ENCODE data around the gene MYBPC2.

The MYBPC2 gene

DNA sequence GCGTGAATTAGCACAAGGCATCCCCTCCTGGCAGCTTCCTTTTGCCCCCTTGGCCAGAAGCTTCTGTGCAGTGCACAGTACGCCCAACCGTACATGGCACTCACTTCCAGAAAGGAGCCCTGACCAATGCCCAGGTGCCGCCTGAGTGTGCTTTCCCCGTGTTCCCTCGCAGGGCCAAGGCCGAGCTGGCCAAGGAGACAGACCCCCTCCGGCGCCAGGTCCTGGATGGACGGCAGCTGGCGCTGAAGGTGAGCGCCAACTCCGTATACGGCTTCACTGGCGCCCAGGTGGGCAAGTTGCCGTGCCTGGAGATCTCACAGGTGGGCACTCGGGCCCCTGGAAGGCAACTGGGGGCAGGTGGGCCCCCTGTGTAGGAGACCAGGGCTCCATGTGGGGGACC lies 23.3 kb upstream of the MYBPC2 start:
- no peak for DNase-seq (ENCODE audit: low read depth in 2 of 2)

DNA sequence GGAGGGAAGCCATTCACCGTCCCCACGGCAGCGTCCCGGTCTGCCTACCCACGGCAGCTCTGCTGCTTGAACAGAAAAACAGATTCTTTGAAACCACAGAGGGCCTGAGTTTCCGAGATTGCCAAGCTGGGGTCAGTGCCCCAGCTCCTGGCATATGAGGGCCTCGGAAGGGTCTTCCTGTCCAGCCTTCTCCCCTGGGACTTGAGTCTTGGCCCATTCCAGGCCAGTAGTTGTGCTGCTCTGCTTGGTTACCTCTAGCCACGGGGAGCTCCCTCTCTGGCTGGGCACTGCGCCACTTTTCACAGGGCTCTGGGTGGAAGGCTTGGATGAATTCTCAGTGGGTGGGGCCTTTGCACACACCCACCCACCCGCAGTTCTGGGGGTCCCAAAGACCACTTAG lies 22.6 kb upstream of the MYBPC2 start:
- no peak for DNase-seq (ENCODE audit: low read depth in 2 of 2)

- no peak for DNase-seq (ENCODE audit: low read depth in 2 of 2)
Observed at GRCh38 chr19:50412419-50412818, 20.3 kb upstream of the MYBPC2 start.

DNA sequence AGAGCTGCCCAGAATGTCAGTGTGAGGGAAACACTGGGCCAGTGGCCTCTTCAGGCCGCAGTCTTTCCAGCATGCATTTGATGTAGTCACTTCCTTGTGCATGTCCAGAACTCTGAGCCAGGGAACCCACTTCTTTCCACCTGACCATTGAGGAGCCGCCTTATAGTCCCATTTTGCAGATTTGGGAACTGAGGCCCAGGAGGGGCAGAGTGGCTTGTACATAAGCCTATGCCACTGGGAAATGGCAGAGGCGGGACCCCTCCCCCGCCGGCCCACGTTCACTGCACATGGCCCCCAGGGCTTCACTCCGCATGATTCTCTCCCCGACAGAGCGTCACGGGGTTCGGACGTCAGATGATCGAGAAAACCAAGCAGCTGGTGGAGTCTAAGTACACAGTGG lies 19.6 kb upstream of the MYBPC2 start:
- no peak for DNase-seq (ENCODE audit: low read depth in 2 of 2)

- DNase-seq (ENCODE audit: low read depth in 2 of 2): no peak
Observed at GRCh38 chr19:50413531-50413930, 19.2 kb upstream of the MYBPC2 start.

- peak; percentile 51 to 53 for DNase-seq (ENCODE audit: low read depth in 2 of 2)
Observed at GRCh38 chr19:50414864-50415660, 17.6 kb upstream of the MYBPC2 start.

GRCh38 chr19:50415661-50416033 lies 17.0 kb upstream of the MYBPC2 start:
- DNase-seq (ENCODE audit: low read depth in 2 of 2): no peak

- DNase-seq (ENCODE audit: low read depth in 2 of 2): no peak
Observed at GRCh38 chr19:50416034-50416977, 16.4 kb upstream of the MYBPC2 start.

DNA sequence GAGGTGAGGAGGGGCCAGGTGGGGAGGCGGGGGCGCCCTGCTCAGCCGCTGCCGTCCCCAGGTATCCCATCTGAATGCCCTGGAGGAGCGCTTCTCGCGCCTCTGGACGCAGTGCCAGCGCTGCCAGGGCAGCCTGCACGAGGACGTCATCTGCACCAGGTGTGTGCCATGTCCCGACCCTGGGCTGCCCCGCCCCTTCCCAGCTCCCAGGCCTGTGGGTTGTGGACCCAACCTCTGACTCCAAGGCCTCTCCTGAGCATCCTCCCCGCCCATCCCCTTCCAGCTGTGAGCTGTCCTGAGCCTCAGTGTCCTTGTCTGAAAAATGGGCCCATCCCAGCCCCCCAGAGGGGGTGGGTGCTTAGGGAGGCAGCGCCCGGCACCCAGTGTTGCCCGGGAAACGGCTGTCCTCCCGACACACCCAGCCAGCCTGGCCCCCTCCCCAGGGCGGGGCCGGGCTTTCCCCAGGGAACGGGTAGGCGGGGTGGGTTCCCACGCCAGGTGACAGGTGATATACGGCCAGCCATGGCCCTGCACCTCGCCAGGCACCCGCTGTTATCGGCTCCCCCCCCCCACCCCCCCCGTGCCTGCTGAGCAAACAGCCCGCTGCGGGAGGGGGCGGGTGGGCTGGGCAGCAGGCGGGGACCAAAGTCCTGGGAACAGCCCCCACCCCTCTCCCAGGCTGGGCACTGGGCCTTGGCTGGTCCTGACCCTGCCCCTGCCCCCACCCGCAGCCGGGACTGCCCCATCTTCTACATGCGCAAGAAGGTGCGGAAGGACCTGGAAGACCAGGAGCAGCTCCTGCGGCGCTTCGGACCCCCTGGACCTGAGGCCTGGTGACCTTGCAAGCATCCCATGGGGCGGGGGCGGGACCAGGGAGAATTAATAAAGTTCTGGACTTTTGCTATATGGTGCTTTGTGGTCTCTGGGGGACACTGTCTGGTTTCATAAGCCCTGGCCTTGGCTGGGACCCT lies 15.3 kb upstream of the MYBPC2 start:
- no peak for DNase-seq (ENCODE audit: low read depth in 2 of 2)

DNA sequence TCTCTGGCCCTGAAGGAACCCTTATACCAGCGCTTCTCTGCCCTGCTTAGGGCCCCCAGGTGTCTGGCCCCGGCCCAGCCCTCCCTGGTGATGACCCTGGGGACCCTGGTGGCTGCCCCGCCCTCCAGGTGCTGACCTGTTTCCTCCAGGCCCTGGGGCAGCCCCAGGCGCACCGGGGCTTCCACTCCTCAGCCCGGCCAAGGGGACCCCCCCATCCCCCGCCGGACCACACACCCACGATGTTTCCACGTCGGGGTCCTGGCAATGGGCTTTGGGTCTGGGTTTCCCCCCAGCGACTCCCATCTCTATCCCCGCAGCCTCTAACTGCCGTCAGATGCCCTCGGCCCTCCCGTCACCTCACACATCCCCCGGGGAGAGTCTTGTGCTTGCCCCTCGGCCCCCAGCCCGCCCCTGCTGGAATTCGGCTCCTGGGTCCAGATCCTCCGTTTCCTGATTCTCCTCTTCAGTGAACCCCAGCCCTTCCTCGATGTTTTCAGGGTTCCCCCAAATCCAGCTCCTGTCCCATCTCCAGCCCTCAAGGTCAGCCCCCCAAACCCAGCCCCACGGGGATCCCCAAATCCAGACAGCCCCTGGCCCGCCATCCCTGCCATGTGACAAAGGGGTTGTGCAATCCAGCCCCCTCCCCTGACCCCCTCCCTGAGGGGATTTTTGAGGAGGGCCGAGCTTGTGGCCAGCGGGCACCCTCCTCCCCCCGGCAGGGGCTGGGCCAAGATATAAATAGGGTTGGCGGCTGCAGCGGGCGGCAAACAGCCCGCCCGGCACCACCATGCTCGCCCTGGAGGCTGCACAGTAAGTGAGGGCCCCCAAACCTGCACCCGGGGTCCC lies 14.3 kb upstream of the MYBPC2 start, which contains the start of gene SPIB:
TSS of gene SPIB (plus strand) at position 763 of the 846 bp plus-strand sequence. CDS start at position 788, 25 bp downstream.
- no peak for DNase-seq (ENCODE audit: low read depth in 2 of 2)

DNA sequence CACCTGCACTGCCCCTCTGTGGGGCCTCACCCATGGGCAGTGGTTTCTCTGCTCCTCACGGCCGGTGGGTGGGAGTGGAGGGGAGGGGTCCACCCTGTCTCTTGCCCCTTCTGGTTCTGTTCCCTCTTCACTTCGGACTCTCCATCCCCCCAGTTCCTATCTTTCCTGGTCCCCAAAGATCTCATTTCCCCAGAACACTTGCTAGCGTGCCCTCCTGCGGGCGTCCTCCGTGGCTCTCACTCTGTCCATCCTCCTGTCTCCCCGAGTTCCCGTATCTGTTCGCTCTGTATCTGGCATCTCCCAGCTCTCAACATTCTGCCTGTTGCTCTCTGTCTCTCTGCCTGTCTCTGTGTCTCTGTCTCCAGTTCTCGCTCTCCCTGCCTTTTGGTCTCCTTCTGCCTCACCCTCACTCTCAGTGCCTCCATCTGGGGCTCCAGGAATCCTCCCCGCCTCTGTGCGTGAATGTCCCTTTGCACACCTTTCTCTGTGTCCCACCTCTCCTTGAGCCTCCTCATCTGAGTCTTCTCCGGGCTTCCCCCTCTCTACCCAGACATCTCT lies 13.6 kb upstream of the MYBPC2 start:
- no peak for DNase-seq (ENCODE audit: low read depth in 2 of 2)

- no peak for DNase-seq (ENCODE audit: low read depth in 2 of 2)
Observed at GRCh38 chr19:50419580-50420035, 13.1 kb upstream of the MYBPC2 start.

DNA sequence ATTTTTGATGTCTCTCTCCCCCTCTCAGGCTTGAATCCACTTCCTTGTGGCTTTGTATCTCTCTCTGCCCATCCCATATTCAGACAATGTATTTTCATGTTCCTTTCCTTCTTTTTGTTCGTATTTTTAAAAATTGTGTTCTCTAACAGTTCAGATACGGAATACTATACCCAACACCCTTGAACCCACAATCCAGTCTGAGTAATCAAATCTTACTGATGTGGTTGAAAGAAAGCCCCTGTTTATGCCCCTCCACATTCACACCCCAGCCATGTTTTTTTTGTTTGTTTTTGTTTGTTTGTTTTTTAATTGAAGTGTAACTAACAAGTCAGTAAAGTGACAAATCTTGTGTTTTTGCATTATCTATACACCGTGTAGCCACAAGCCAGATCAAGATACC lies 12.6 kb upstream of the MYBPC2 start:
- no peak for DNase-seq (ENCODE audit: low read depth in 2 of 2)

DNA sequence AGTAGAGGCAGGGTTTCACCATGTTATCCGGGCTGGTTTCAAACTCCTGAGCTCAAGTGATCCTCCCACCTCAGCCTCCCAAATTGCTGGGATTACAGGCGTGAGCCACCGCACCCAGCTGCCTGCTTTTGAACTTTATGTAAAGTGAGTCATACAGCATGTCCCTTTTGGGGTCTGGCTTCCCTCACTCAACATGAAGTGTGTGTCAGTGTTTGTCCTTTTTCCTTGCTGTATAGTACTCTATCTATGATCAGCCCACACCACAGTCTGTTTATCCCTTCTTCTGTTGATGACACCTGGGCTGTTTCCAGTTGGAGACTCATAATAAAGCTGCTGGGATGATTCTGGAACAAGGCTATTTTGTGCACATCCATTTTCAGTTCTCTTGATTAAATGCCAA lies 11.9 kb upstream of the MYBPC2 start:
- no peak for DNase-seq (ENCODE audit: low read depth in 2 of 2)

DNA sequence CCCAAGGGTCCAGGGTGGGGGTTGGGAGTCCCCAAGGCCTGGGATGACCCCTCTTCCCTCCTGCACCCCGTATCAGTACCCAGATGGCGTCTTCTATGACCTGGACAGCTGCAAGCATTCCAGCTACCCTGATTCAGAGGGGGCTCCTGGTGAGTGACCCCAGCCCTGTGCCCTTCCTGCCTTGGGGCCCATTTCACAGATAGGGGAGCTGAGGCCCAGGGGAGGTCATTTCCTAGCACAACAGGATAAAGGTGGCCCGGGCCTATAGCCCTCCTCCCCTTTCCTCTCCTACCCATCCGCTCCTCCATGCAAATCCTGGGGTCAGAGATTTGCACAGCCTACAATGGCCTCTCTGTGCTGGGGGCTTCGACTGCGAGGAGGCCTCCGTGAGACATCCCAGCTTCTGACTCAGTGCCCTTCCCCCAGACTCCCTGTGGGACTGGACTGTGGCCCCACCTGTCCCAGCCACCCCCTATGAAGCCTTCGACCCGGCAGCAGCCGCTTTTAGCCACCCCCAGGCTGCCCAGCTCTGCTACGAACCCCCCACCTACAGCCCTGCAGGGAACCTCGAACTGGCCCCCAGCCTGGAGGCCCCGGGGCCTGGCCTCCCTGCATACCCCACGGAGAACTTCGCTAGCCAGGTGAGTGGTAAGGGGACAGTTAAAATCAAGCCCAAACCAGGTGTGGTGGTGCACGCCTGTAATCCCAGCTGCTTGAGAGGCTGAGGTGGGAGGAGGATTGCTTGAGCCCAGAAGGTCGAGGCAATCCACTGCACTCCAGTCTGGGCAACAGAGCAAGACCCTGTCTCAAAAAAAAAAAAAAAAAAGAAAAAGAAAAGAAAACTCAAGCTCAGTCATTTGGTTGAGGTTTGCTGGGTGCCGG lies 10.1 kb upstream of the MYBPC2 start:
- no peak for DNase-seq (ENCODE audit: low read depth in 2 of 2)

DNA sequence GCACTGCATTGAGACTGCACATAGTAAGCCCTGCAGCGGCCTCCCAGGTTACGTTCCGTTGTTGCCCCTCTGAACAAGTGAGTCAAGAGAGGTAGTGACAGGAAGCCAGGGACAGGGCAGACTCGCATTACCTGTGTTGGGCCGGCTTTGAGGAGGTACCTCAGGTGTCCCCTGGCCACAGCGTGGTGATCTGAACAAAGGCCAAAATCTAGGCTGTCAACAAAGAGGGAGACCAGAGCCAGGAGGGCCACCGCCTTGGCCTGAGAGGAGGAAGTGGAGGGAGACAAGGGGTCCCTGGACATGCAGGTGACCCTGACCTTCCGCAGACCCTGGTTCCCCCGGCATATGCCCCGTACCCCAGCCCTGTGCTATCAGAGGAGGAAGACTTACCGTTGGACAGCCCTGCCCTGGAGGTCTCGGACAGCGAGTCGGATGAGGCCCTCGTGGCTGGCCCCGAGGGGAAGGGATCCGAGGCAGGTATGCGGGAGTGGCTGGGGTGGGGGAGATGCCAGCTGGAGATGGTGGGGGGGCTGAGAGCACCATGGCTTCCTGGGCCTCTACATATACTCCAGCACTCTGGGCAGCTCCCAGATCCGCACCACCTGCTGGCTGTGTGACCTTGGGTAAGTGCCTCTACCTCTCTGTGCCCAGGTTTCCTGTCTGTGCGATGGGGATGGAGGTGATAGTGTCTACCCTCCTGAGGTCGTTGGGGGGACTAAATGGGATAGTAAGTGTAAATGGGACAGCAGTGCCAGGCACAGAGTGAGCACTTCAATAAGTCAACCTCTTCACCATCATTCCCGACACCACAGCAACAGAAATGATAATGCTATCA lies 9.2 kb upstream of the MYBPC2 start:
- no peak for DNase-seq (ENCODE audit: low read depth in 2 of 2)

- DNase-seq (ENCODE audit: low read depth in 2 of 2): no peak
Observed at GRCh38 chr19:50425581-50425980, 7.1 kb upstream of the MYBPC2 start.

- DNase-seq (ENCODE audit: low read depth in 2 of 2): no peak
Observed at GRCh38 chr19:50427318-50427925, 5.3 kb upstream of the MYBPC2 start.
